Pulmonary artery endothelial cell (primary cell): ENCODE results near the gene HPN. TPM values are rescaled to one million over a fixed set of nuclear protein-coding genes. Genes with fewer than 3 reads are reported as not detected.
"Not testable (repeated sequence)": the region's sequence is repeated elsewhere in the genome, so short reads cannot be mapped to it uniquely, and the experiment has no call there.

Source experiments
- DNase-seq: peaks from one replicate; pipeline ENCODE4 v3.0.0-alpha.2; 2011; ENCODE audit warnings: low read depth, low spot score
- total RNA-seq: library from RNA; depleted of rRNA; stranded (reverse); fragments of >200 nt; gene quantifications from 2 replicates; pipeline ENCODE4 v1.2.3, GENCODE V29; 2014

The HPN gene
- total RNA-seq, 1 donor from 2014 or later: not detected

DNA sequence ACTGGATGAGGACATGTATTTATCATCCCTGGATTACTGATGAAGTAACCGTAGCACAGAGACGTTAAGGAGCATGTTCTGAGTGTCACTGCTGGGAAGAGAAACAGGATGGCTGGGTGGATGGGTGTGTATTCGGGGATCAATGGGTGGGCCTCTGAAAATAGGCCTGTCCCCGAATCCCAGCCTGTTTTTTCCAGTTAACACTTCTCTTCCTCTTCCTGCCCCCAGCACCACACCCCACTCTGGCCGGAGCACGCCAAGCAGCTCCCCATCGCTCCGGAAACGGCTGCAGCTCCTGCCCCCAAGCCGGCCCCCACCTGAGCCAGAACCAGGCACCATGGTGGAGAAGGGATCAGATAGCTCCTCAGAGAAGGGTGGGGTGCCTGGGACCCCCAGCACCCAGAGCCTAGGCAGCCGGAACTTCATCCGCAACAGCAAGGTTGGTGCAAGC, 32.6 kb upstream of the HPN start:
- no peak for DNase-seq

- DNase-seq: no peak
These were observed 31.8 kb upstream of the HPN start for GRCh38 chr19:35009424-35010415.

DNA sequence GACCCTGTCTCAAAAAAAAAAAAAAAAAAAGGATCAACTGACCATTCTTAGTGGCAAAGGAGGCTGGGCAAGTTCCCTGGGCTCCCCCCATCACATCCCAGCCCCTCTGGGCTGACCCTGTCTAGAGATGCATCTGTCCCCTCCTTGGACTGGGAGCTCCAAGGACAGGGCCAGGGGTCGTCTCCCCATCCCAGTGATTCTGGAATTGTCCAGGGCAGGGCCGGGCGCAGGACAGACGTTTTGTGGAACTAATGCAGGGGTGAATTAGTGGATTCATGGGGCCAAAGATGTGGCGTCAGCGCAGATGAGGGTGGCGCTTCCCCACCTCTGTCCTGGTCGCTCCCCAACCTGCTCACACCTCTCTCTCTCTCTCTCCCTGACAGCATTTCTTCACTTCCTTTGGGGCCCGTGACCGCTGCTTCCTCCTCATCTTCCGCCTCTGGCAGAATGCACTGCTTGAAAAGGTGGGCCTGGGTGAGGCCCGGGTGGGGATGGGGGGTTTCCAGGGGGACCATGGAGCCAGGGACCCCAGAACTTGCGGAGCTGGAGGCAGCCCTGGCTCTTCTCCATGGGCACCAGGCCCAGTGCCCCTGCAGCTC, 30.3 kb upstream of the HPN start:
- DNase-seq: no peak

GRCh38 chr19:35011737-35012682, 29.5 kb upstream of the HPN start:
- DNase-seq: no peak

- DNase-seq: no peak
These were observed 28.3 kb upstream of the HPN start for GRCh38 chr19:35013041-35013819.

DNA sequence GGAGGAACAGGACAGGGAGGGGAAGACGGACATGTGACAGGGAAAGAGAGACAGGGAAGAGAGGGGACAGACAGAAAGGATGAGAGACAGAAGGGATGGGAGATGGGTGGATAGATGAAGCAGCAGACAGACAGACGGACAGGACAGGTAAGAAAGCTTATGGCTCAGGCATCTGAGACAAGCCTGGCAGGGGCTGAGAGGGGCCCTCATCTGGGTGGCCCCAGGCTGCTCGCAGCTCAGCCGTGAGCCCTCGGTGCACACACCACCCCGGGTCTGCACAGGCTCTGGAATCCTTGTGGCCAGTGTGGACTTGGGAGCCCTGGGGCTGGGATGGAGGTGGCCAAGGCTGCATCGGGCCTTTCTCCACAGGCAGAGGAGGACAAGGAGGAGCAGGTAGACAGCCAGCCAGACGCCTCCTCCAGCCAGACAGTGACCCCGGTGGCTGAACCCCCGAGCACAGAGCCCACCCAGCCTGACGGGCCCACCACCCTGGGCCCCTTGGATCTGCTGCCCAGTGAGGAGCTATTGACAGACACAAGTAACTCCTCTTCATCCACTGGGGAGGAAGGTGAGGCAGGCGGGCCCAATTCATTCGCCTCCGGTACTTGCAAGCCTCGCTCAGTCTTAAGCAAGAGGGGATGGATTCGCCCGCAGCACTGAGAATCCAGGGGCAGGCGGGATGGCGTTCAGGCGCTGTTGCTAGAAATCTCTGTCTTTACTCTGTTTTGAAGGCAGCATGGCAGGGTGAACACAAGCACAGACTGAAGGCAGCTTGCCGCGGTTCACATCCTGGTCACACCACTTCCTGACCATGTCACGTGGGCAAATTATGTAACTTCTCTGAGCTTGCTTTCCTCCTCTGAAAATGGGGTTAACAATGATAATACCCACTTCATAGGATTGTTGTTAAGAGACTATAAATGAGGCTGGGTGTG, 27.4 kb upstream of the HPN start:
- no peak for DNase-seq

DNA sequence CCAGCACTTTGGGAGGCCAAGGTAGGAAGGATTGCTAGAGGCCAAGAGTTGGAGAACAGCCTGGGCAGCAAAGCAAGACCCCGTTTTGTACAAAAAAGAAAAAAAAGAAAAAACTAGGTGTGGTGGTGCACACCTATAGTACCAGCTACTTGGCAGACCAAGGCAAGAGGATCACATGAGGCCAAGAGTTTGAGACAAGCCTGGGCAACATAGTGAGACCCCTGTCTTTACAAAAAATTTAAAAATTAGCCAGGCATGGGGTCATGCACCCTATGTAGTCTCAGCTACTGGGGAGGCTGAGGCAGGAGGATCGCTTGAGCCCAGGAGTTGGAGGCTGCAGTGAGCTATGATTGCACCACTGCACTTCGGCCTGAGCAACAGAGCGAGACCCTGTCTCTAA, 26.7 kb upstream of the HPN start:
- not testable (repeated sequence) for DNase-seq

GRCh38 chr19:35015270-35015953, 26.1 kb upstream of the HPN start:
- DNase-seq: no peak

DNA sequence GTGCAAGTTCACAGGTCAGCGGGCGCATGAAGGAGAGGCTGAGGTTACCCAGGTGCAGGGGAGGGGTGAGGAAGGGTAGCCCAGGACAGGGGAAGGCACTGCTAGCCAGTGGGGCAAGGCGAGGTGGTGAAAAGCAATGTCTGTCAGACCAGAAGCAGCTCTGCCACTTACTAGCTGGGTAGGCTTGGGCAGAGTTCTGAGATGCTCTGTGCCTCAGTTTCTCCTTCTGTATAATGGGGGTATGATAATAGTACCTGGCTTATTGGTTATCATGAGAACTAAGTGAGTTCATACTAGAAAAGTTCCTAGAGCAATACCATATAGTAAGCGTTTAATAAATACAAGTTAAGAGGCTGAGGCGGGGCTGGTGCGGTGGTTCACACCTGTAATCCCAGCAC, 25.6 kb upstream of the HPN start:
- no peak for DNase-seq

DNA sequence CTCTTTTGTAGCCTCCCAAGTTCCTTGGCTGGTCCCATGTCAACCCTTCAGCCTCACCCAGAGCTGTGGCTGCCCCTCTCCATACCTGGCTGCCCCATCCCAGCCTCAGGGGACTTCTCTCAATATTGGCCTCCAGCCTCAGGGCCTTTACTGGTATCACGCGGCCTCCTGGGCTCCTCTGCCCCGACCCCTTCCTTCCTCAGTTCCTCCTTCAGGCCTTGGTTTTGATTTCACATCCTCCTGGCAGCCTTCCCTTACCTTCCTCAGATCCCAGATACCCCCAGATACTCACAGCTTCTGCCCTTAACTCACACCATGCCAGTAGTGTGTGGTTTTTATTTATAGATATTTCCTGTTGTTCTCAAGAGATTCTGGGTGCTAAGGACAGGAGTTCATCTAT, 24.0 kb upstream of the HPN start:
- DNase-seq: no peak

DNA sequence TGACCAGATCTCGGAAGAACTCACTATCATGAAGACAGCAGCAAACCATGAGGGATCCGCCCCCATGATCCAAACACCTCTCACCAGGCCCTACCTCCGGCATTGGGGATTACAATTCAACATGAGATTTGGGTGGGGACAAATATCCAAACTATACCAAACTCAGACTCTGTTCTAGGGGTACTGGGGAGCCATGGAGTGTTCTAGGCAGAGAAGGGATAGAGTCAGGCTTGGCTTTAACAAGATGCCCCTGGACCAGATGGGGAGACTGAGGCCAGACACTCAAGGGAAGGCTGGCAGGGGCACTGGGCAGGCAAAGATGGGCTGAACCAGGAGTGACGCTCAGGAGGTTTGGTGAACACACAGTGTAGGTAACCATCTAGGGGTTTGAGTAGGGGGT, 23.1 kb upstream of the HPN start:
- DNase-seq: no peak

GRCh38 chr19:35019144-35019543, 22.4 kb upstream of the HPN start:
- no peak for DNase-seq

DNA sequence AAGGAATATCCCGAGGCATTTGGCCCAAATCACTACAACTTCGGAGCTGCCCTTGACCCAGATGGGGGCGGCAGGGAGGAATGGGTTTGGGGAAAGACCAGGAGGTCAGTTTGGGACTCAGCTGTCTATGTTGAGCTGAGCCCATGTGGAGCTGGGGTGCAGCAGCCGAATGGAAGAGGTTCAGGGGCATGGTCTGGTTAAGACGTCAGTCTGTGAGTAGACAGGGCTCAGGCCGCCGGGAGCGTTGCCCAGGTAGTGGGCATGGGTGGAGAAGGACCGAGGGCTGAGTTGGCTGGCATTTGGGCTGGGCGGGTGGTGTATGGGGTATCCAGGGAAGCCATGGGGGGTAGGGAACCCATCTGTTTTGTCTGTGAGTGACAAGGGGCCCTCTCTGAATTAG, 20.5 kb upstream of the HPN start:
- no peak for DNase-seq

GRCh38 chr19:35021596-35021995, 19.9 kb upstream of the HPN start:
- DNase-seq: no peak

- DNase-seq: no peak
These were observed 19.1 kb upstream of the HPN start for GRCh38 chr19:35022460-35022859.

GRCh38 chr19:35023428-35023827, 18.1 kb upstream of the HPN start:
- DNase-seq: no peak

DNA sequence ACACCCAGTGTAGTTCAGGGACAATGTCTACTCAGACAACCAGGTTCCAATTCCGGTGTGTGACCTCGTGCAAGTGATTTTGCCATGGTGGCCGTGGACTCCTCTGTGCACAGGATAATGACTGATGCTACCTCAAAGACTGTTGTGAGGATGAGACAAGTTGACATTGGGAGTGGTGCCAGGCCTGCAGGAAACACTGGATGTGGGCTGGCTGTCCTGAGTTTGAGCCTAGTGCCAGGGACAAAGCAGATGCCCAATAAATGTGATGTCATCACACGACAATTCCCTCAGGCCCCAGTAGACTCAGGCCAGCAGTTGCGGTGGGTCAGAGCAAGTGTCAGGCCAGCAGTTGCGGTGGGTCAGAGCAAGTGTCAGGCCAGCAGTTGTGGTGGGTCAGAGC, 17.4 kb upstream of the HPN start:
- DNase-seq: no peak

- no peak for DNase-seq
These were observed 15.6 kb upstream of the HPN start for GRCh38 chr19:35025969-35026368.

- DNase-seq: no peak
These were observed 15.1 kb upstream of the HPN start for GRCh38 chr19:35026418-35026817.
